GM18499 (cell line): Measurements from ENCODE around the gene GTF2IRD1.

Source experiments
- ATAC-seq: cut with Tn5 transposase; IDR thresholded peaks from one replicate; pipeline ENCODE4 v1.9.1; 2021; ENCODE audit warnings: moderate number of reproducible peaks; ENCODE audit not compliant: insufficient read depth, unreplicated experiment

GTF2IRD1 gene

GRCh38 chr7:74466196-74466813 lies 12.6 kb downstream of the GTF2IRD1 start:
- ATAC-seq, result no peak

- no peak for ATAC-seq
Measured at GRCh38 chr7:74467876-74468275, 14.2 kb downstream of the GTF2IRD1 start.

GRCh38 chr7:74470504-74470903 lies 16.8 kb downstream of the GTF2IRD1 start:
- no peak for ATAC-seq

- ATAC-seq, result no peak
Measured at GRCh38 chr7:74473116-74473515, 19.4 kb downstream of the GTF2IRD1 start.

- ATAC-seq, result no peak
Measured at GRCh38 chr7:74474271-74474865, 20.7 kb downstream of the GTF2IRD1 start.

GRCh38 chr7:74475243-74475986 lies 21.7 kb downstream of the GTF2IRD1 start:
- no peak for ATAC-seq

- no peak for ATAC-seq
Measured at GRCh38 chr7:74475987-74476350, 22.3 kb downstream of the GTF2IRD1 start.

- no peak for ATAC-seq
Measured at GRCh38 chr7:74476626-74477025, 22.9 kb downstream of the GTF2IRD1 start.

- ATAC-seq, result no peak
Measured at GRCh38 chr7:74478671-74479065, 25.0 kb downstream of the GTF2IRD1 start.

GRCh38 chr7:74479066-74479781 lies 25.5 kb downstream of the GTF2IRD1 start:
- ATAC-seq, result no peak

GRCh38 chr7:74479961-74480829 lies 26.5 kb downstream of the GTF2IRD1 start:
- ATAC-seq, result no peak

GRCh38 chr7:74480861-74481417 lies 27.2 kb downstream of the GTF2IRD1 start:
- no peak for ATAC-seq

- ATAC-seq, result no peak
Measured at GRCh38 chr7:74481458-74482196, 27.9 kb downstream of the GTF2IRD1 start.

- ATAC-seq, result no peak
Measured at GRCh38 chr7:74482197-74482467, 28.4 kb downstream of the GTF2IRD1 start.

GRCh38 chr7:74482629-74483401 lies 29.1 kb downstream of the GTF2IRD1 start:
- no peak for ATAC-seq

GRCh38 chr7:74483402-74484336 lies 30.0 kb downstream of the GTF2IRD1 start:
- ATAC-seq, result no peak

GRCh38 chr7:74485611-74486010 lies 31.9 kb downstream of the GTF2IRD1 start:
- ATAC-seq, result no peak
